Epithelial cell of esophagus (primary cell): ENCODE data around the gene APOB.

ENCODE experiments used
- DNase-seq: peaks from one replicate; pipeline ENCODE4 v3.0.0; 2010; ENCODE audit warnings: low read depth
- H3K4me3 ChIP-seq: 2 replicates; pipeline ENCODE4 v1.5.1; 2011; ENCODE audit warnings: mild to moderate bottlenecking, low read length, control low read depth
- TF ChIP-seq, protein P1 (sequence below): IDR thresholded peaks from 2 replicates; pipeline ENCODE4 v1.5.1; 2011; ENCODE audit warnings: low read depth, mild to moderate bottlenecking, low read length, control low read depth, inconsistent platforms; ENCODE audit not compliant: insufficient read depth; ENCODE audit errors: missing control alignments

The APOB gene

DNA sequence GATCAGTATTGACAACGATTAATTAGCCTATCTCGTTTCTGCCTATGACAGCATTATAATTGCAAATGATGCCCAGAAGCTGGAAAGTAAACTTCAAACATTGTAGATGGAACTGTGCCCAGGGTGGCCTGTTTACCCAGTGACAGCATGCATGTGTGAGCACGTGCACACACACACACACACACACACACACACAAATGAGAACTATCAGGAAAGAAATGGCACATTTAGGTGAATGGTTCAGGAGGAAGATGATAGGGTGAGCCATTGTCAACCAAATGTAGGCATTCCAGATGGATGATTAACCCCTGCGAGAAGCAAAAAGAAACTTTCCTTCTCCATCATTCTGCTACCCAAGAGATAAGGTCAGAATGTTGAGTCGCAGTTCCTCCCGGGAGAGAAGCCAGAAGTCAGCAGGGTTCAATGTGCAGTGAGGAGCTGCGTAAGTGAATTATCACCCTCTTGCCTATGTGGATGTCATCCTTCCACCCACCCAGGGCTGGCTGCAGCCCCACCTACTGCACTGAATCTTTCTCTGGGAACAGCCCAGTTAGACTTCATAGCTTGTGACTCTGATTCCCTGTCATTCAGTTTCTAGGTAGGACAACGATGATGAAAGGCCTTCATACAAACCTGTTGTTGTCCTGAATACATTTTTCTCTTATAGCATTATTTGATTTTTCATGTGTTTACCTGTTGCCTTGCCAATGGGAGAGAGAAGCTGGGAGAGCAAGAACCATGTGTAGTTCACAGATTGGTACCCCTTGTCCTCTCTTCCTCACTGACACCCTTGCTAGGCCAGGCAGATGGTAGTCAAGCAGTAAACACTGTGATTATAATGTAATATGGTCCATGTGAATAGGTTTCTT, 3.5 kb upstream of the APOB start:
- no peak overlapping the region for H3K4me3 ChIP-seq
- DNase-seq = no peak
- TF ChIP-seq, protein P1, sequence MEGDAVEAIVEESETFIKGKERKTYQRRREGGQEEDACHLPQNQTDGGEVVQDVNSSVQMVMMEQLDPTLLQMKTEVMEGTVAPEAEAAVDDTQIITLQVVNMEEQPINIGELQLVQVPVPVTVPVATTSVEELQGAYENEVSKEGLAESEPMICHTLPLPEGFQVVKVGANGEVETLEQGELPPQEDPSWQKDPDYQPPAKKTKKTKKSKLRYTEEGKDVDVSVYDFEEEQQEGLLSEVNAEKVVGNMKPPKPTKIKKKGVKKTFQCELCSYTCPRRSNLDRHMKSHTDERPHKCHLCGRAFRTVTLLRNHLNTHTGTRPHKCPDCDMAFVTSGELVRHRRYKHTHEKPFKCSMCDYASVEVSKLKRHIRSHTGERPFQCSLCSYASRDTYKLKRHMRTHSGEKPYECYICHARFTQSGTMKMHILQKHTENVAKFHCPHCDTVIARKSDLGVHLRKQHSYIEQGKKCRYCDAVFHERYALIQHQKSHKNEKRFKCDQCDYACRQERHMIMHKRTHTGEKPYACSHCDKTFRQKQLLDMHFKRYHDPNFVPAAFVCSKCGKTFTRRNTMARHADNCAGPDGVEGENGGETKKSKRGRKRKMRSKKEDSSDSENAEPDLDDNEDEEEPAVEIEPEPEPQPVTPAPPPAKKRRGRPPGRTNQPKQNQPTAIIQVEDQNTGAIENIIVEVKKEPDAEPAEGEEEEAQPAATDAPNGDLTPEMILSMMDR = no peak

DNA sequence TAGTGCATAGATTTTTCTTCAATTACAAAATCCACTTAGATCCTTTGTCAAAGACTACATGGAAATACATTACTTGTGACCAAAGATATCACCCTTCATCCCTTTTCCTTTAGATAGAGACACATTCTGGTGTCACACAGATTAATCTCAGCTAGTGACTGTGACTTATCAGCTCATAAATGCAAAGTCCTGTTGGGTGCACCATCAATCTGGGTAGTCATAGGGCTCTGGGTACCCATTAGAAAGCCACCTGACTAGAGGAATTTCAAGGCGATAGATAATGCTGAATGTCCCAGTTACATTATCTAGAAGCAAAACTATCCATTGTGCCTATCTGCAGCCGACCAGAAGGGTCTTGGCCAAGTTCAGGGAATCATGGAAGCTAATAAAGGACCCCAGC, 2.6 kb upstream of the APOB start:
- TF ChIP-seq, protein P1 = no peak
- no peak for DNase-seq
- H3K4me3 ChIP-seq = no peak overlapping the region

DNA sequence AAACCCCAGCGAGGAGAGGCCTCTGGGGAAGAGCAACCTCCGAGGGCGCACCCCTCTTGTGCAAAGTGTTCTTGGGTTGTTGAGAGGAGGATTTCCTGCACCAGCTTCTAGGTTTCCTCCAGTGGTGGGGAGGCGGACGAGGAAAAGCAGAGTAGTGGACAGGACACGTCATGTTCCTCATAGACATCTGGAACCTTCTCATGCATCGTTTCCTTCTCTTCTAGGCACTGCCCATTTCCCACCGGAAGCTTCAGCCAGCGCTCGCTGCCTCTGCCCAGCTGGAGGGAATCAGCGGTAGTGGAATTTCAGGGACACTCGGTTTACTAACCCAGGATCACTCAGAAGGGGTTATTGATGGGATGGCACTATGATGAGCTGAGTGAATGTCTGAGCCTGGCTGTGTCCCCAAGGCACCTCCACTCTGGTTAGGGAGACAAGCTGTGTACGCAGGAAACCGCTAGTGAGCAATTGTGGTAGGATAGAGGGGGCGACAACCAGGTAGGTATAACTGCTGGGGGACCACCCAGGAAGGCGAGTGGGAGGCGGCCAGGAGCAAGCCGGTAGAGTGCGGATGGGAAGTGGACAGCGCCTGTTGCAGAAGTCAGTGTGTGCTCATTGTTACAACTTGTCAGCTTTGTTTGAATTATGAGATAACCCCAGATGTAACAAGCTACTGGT, 960 bp upstream of the APOB start:
- DNase-seq = no peak
- TF ChIP-seq, protein P1 = no peak
- no peak overlapping the region for H3K4me3 ChIP-seq

DNA sequence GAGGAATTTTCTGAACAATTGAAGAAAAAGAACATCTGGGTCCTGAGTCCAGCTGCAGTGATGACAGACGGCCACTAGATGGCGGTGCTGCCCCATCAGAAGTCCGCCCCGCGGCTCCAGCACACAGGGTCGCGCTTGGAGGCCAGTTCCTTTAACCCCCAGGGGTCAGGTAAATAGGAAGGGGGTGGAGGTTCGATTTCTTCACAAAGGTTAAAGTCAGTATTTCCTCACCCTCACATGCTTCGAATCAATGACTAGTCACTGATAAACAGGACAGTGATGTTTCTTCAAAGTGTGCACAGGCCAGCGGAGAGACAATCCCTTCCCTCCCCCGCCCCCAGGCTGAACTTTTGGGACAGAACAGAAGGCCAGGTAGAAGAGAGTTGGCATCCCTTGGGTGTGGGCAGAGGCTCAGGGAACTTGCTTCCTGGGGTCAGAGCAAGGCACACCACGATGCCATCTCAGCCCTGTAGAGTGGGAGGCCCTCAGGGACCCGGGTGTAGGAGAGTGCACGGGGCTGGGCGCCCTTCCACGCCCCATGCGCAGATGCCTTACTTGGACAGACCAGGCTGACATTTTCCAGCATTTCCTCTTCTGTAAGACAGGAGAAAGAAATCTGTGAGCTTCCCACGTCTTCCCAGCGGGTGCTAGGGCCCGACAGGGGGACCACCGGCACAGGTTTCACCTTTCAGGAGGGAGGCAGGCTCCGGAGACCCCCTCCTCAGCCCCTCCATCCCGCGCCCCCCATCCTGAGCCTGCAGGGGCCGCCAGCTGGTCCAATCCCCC, 722 bp downstream of the APOB start:
- peak; percentile 48 for DNase-seq
- H3K4me3 ChIP-seq = no peak overlapping the region
- TF ChIP-seq, protein P1 = peak; percentile 99

DNA sequence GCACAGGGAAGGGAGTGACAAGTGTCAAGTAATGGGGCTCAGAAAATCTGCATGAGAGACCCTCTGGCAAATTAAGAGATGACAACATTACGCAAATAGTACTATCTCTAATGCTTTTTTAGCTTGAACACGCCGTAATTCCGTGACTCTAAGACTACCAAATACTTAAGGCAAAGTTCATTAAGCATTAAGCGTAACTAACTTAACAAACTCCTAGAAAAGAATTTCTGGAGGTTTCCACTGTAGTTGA, 1.2 kb downstream of the APOB start:
- DNase-seq = no peak
- no peak overlapping the region for H3K4me3 ChIP-seq
- TF ChIP-seq, protein P1 = no peak

DNA sequence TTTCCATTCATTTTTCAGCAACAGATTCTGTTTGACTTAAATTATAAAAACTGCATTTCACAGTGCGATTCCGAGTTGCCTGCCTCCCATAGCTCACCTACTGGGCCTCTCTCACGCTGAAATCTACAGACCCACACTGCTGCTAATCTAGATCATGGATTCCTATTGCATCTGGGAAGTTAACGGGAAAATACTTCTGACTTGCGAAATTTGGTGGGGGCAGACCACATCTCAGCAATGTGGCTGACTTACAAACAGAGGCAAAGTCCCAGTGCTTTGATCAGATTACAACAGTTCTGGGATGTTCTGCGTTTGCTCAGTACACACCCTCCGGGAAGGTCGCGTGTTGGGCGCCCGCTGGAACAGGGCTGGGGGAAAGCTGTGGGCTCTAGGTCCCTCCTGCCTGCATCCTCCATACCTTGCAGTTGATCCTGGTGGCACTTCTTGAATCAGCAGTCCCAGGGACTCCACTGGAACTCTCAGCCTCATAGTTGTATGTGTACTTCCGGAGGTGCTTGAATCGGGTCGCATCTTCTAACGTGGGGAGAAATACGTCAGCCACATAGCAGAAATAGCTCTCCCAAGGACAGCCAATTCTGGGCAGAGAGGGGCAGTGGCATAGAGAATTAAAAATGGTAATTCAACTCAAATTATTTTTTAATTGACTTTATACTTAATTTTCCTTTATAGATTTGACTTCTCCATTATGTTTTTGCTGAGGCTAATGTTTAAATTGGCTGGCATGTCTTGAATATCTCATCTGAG, 1.7 kb downstream of the APOB start:
- no peak for DNase-seq
- H3K4me3 ChIP-seq = no peak overlapping the region
- TF ChIP-seq, protein P1 = no peak
